Caki2 (cell line): ENCODE data around the gene ZCWPW1. TPM values are rescaled to one million over a fixed set of nuclear protein-coding genes. Genes with fewer than 3 reads are reported as not detected.

ENCODE experiments used
- total RNA-seq: library from RNA; depleted of rRNA; stranded (reverse); fragments of >200 nt; shearing (Covaris generic); gene quantifications from 2 replicates; pipeline ENCODE4 v1.2.3, GENCODE V29; 2014; ENCODE audit warnings: low replicate concordance; rRNA removed

Gene ZCWPW1
- total RNA-seq, 1 experiment from 2014 or later = 5.9 TPM

Other genes with a start within 250 kb of the ZCWPW1 start
- 1.4 TPM in 1 of 2 replicates, not detected in the other for gene PVRIG, start 208.8 kb downstream of the ZCWPW1 start, total RNA-seq
- gene SPDYE3, start 121.0 kb downstream of the ZCWPW1 start, total RNA-seq = not detected in 2 replicates
- 15.0 and 44.8 TPM in 2 replicates for gene PILRB, start 70.6 kb downstream of the ZCWPW1 start, total RNA-seq
- 0.41 and 0.91 TPM in 2 replicates for gene PILRA, start 55.2 kb downstream of the ZCWPW1 start, total RNA-seq
- gene MEPCE, start 1.1 kb upstream of the ZCWPW1 start, total RNA-seq = 44.0 and 49.7 TPM in 2 replicates
- 48.5 and 55.4 TPM in 2 replicates for gene PPP1R35, start 7.8 kb upstream of the ZCWPW1 start, total RNA-seq
- gene SPACDR, start 35.6 kb upstream of the ZCWPW1 start, total RNA-seq = not detected in 2 replicates
- 39.5 and 46.5 TPM in 2 replicates for gene TSC22D4, start 50.5 kb upstream of the ZCWPW1 start, total RNA-seq
- 0.87 and 3.6 TPM in 2 replicates for gene NYAP1, start 55.2 kb upstream of the ZCWPW1 start, total RNA-seq
- gene AGFG2, start 110.5 kb upstream of the ZCWPW1 start, total RNA-seq = 20.0 and 42.3 TPM in 2 replicates
- gene SAP25, start 145.2 kb upstream of the ZCWPW1 start, total RNA-seq = not detected in 2 replicates
- gene LRCH4, start 157.4 kb upstream of the ZCWPW1 start, total RNA-seq = 0.84 and 3.7 TPM in 2 replicates
- 0.23 and 0.71 TPM in 2 replicates for gene FBXO24, start 157.6 kb upstream of the ZCWPW1 start, total RNA-seq
- 5.3 and 17.8 TPM in 2 replicates for gene PCOLCE, start 173.7 kb upstream of the ZCWPW1 start, total RNA-seq
- 3.6 and 34.9 TPM in 2 replicates for gene MOSPD3, start 183.8 kb upstream of the ZCWPW1 start, total RNA-seq
- gene TFR2, start 212.8 kb upstream of the ZCWPW1 start, total RNA-seq = 0.27 TPM in 1 of 2 replicates, not detected in the other
- not detected in 2 replicates for gene ACTL6B, start 227.7 kb upstream of the ZCWPW1 start, total RNA-seq
- gene GNB2, start 245.0 kb upstream of the ZCWPW1 start, total RNA-seq = 116 and 179 TPM in 2 replicates